Fibroblast of villous mesenchyme (primary cell): ENCODE data around the gene HYOU1. TPM values are rescaled to one million over a fixed set of nuclear protein-coding genes. Genes with fewer than 3 reads are reported as not detected.
"Not testable (repeated sequence)": the region's sequence is repeated elsewhere in the genome, so short reads cannot be mapped to it uniquely, and the experiment has no call there.

Experiments
- DNase-seq: peaks from one replicate; pipeline ENCODE4 v3.0.0-alpha.2; 2010; ENCODE audit warnings: low read depth
- H3K4me3 ChIP-seq: 2 replicates; pipeline ENCODE4 v1.5.1; 2011; ENCODE audit warnings: low read depth, mild to moderate bottlenecking, low read length
- CTCF ChIP-seq: IDR thresholded peaks from 2 replicates; pipeline ENCODE4 v1.5.1; 2012; ENCODE audit warnings: low read depth, mild to moderate bottlenecking, low read length; ENCODE audit not compliant: insufficient read depth
- total RNA-seq: library from RNA; depleted of rRNA; stranded (reverse); fragments of >200 nt; gene quantifications from 2 replicates; pipeline ENCODE4 v1.2.3, GENCODE V29; 2012

HYOU1 gene
- total RNA-seq, 1 donor: 174 TPM

- TF ChIP-seq CTCF: no peak
- no peak for DNase-seq
- H3K4me3 ChIP-seq: no peak overlapping the region
Observed at GRCh38 chr11:119042927-119043326, 14.1 kb downstream of the HYOU1 start.

GRCh38 chr11:119041821-119042514 lies 15.0 kb downstream of the HYOU1 start:
- TF ChIP-seq CTCF: no peak
- DNase-seq: no peak

GRCh38 chr11:119039471-119039870 lies 17.5 kb downstream of the HYOU1 start:
- DNase-seq, H3K4me3 ChIP-seq: not testable (repeated sequence)

More at GRCh38 chr11:119041821-119042514, 15.0 kb downstream of the HYOU1 start:
- no peak overlapping the region for H3K4me3 ChIP-seq

GRCh38 chr11:119038884-119039283 lies 18.1 kb downstream of the HYOU1 start:
- no peak for DNase-seq
- TF ChIP-seq CTCF: no peak
- no peak overlapping the region for H3K4me3 ChIP-seq

- no peak overlapping the region for H3K4me3 ChIP-seq
- no peak for DNase-seq
- TF ChIP-seq CTCF: no peak
Observed at GRCh38 chr11:119034813-119035212, 22.2 kb downstream of the HYOU1 start.

- DNase-seq: not testable (repeated sequence)
Observed at GRCh38 chr11:119033421-119033820, 23.6 kb downstream of the HYOU1 start.

GRCh38 chr11:119031912-119032280 lies 25.1 kb downstream of the HYOU1 start:
- H3K4me3 ChIP-seq: no peak overlapping the region
- DNase-seq: no peak
- TF ChIP-seq CTCF: no peak

More at GRCh38 chr11:119033421-119033820, 23.6 kb downstream of the HYOU1 start:
- H3K4me3 ChIP-seq: not testable (repeated sequence)

- TF ChIP-seq CTCF: peak; percentile 91
- DNase-seq: peak; percentile 98
- H3K4me3 ChIP-seq: peak within 1 kb of the TSS; percentile 94
Observed at GRCh38 chr11:119030329-119031047, 26.5 kb downstream of the HYOU1 start, which contains the start of gene SLC37A4. TSS of gene SLC37A4 (minus strand) at chr11:119030877.
